H1 (cell line): ENCODE data around the gene CREBL2. TPM values are rescaled to one million over a fixed set of nuclear protein-coding genes. Genes with fewer than 3 reads are reported as not detected.

Source experiments
- CTCF ChIA-PET: fragments of 300-600 bp; sonication (Branson Sonifier 250); formaldehyde crosslinking; loops from one replicate; lab custom pipeline; 2021; ENCODE audit not compliant: partially characterized antibody; lab: Charles Lee
- POLR2A ChIA-PET: fragments of 300-600 bp; sonication (Branson Sonifier 250); formaldehyde crosslinking; loops from one replicate; lab custom pipeline; 2021; ENCODE audit warnings: inconsistent platforms; ENCODE audit not compliant: partially characterized antibody; lab: Charles Lee
- DNase-seq, 2 experiments: peaks; one replicate each; pipeline versions ENCODE4 v3.0.0 to v3.0.0-alpha.2; 2010 to 2022; ENCODE audit warnings: low spot score in 2 of 2, low read depth in 1 of 2, mixed read lengths in 1 of 2
- FAIRE-seq: peaks from 2 replicates; lab custom pipeline; 2011; peaks lifted over from hg19 to GRCh38; lab: Jason Lieb, UNC
- H2AFZ ChIP-seq: 2 replicates; pipeline ENCODE4 v1.8.1; 2012; ENCODE audit warnings: low read length, inconsistent platforms
- H2AK5ac ChIP-seq: 2 replicates; pipeline ENCODE4 v1.6.1; 2013; ENCODE audit warnings: low read depth, low read length
- H2BK120ac ChIP-seq: replicated peaks from 2 replicates; pipeline ENCODE3; 2013; ENCODE audit warnings: low read depth, low read length, inconsistent platforms
- H2BK12ac ChIP-seq: 2 replicates; pipeline ENCODE4 v1.6.1; 2013; ENCODE audit warnings: low read depth, low read length
- H2BK15ac ChIP-seq: 2 replicates; pipeline ENCODE4 v1.6.1; 2013; ENCODE audit warnings: low read length
- H2BK20ac ChIP-seq: 2 replicates; pipeline ENCODE4 v1.6.1; 2013; ENCODE audit warnings: low read length
- H2BK5ac ChIP-seq: 2 replicates; pipeline ENCODE4 v1.6.1; 2013; ENCODE audit warnings: low read depth, low read length
- H3K14ac ChIP-seq: 2 replicates; pipeline ENCODE4 v1.6.1; 2013; ENCODE audit warnings: inconsistent platforms; ENCODE audit not compliant: insufficient read length
- H3K18ac ChIP-seq: 2 replicates; pipeline ENCODE4 v1.6.1; 2013; ENCODE audit warnings: low read length; ENCODE audit errors: extremely low read depth
- H3K23ac ChIP-seq: 2 replicates; pipeline ENCODE4 v1.6.1; 2013; ENCODE audit warnings: inconsistent platforms; ENCODE audit not compliant: insufficient read length
- H3K23me2 ChIP-seq: 2 replicates; pipeline ENCODE4 v1.6.1; 2013; ENCODE audit warnings: low read depth, low read length
- H3K27ac ChIP-seq: 2 replicates; pipeline ENCODE4 v1.6.1; 2011; ENCODE audit warnings: low read depth, low read length, inconsistent platforms
- H3K27me3 ChIP-seq, 4 experiments: replicated peaks in 1 of 4; 1 replicate in 1 of 4; 2 replicates in 3 of 4; pipeline versions ENCODE4 v1.6.1 to v1.8.1; 2011 to 2013; ENCODE audit warnings: low read length in 3 of 4, mild to moderate bottlenecking in 3 of 4, inconsistent platforms in 2 of 4, mixed read lengths in 2 of 4, moderate library complexity in 1 of 4; ENCODE audit not compliant: control insufficient read depth in 3 of 4, insufficient read depth in 3 of 4; ENCODE audit errors: extremely low read depth in 1 of 4
- H3K36me3 ChIP-seq, 4 experiments: 2 replicates each; pipeline versions ENCODE4 v1.6.1 to v1.8.1; 2011 to 2013; ENCODE audit warnings: mild to moderate bottlenecking in 4 of 4, low read length in 3 of 4, moderate library complexity in 2 of 4, control low read depth in 1 of 4, inconsistent platforms in 1 of 4; ENCODE audit not compliant: insufficient read depth in 4 of 4, control insufficient read depth in 2 of 4
- H3K4ac ChIP-seq: replicated peaks from 2 replicates; pipeline ENCODE3; 2013; ENCODE audit warnings: low read length, low read depth, mixed read lengths, inconsistent platforms; ENCODE audit not compliant: insufficient read length
- H3K4me1 ChIP-seq, 4 experiments: replicated peaks in 1 of 4; 1 replicate in 1 of 4; 2 replicates in 3 of 4; pipeline versions ENCODE4 v1.6.1 to v1.8.1; 2011 to 2013; ENCODE audit warnings: low read length in 3 of 4, inconsistent platforms in 2 of 4, mixed read lengths in 1 of 4; ENCODE audit not compliant: insufficient read depth in 4 of 4, control insufficient read depth in 3 of 4
- H3K4me2 ChIP-seq, 2 experiments: 2 replicates each; pipeline versions ENCODE4 v1.6.1 to v1.8.1; 2011 to 2013; ENCODE audit warnings: low read depth in 2 of 2, low read length in 2 of 2, control low read depth in 1 of 2, inconsistent platforms in 1 of 2, mild to moderate bottlenecking in 1 of 2; ENCODE audit not compliant: insufficient read depth in 1 of 2
- H3K4me3 ChIP-seq, 4 experiments: fragments of 200-600, 300-600 bp in 1 of 4; sonication (generic), shearing (Covaris generic), sonication (Bioruptor Twin) in 1 of 4; 2 replicates each; pipeline versions ENCODE4 v1.5.1 to v1.8.1; 2011 to 2016; ENCODE audit warnings: low read length in 4 of 4, low read depth in 3 of 4, control low read depth in 2 of 4, inconsistent platforms in 2 of 4, mild to moderate bottlenecking in 2 of 4, mixed read lengths in 1 of 4, moderate library complexity in 1 of 4; ENCODE audit not compliant: insufficient read depth in 2 of 4; ENCODE audit errors: extremely low read depth in 1 of 4
- H3K56ac ChIP-seq: replicated peaks from 2 replicates; pipeline ENCODE3; 2013; ENCODE audit warnings: low read depth, mild to moderate bottlenecking, mixed read lengths, low read length, inconsistent platforms; ENCODE audit not compliant: insufficient read length
- H3K79me1 ChIP-seq: 2 replicates; pipeline ENCODE4 v1.6.1; 2013; ENCODE audit warnings: low read depth, low read length, control low read depth
- H3K79me2 ChIP-seq, 2 experiments: 2 replicates each; pipeline versions ENCODE4 v1.6.1 to v1.8.1; 2012 to 2013; ENCODE audit warnings: low read length in 2 of 2, mild to moderate bottlenecking in 2 of 2, inconsistent platforms in 1 of 2; ENCODE audit not compliant: insufficient read depth in 2 of 2, control insufficient read depth in 1 of 2
- H3K9ac ChIP-seq, 4 experiments: replicated peaks in 1 of 4; 1 replicate in 1 of 4; 2 replicates in 3 of 4; pipeline versions ENCODE4 v1.6.1 to v1.8.1; 2011 to 2013; ENCODE audit warnings: low read depth in 3 of 4, low read length in 3 of 4, control low read depth in 2 of 4, mild to moderate bottlenecking in 2 of 4, moderate library complexity in 2 of 4, inconsistent platforms in 1 of 4; ENCODE audit errors: extremely low read depth in 1 of 4
- H3K9me3 ChIP-seq, 2 experiments: 2 replicates each; pipeline versions ENCODE4 v1.6.1 to v1.8.1; 2012 to 2013; ENCODE audit warnings: mild to moderate bottlenecking in 2 of 2, moderate library complexity in 2 of 2, control low read depth in 1 of 2, inconsistent platforms in 1 of 2, low read depth in 1 of 2, low read length in 1 of 2, mixed read lengths in 1 of 2; ENCODE audit not compliant: insufficient read depth in 2 of 2
- H4K20me1 ChIP-seq, 2 experiments: replicated peaks in 1 of 2; 2 replicates each; pipeline versions ENCODE3 to v1.8.1; 2011 to 2013; ENCODE audit warnings: inconsistent platforms in 2 of 2, low read length in 2 of 2, mild to moderate bottlenecking in 1 of 2; ENCODE audit not compliant: insufficient read depth in 2 of 2, control insufficient read depth in 1 of 2
- H4K5ac ChIP-seq: 2 replicates; pipeline ENCODE4 v1.6.1; 2013; ENCODE audit warnings: low read length, low read depth, mixed read lengths, inconsistent platforms; ENCODE audit not compliant: insufficient read length
- H4K8ac ChIP-seq: 2 replicates; pipeline ENCODE4 v1.8.0; 2013; ENCODE audit warnings: mild to moderate bottlenecking, moderate library complexity, low read length, inconsistent platforms; ENCODE audit not compliant: insufficient read depth; ENCODE audit errors: extremely low read depth
- H4K91ac ChIP-seq: replicated peaks from 2 replicates; pipeline ENCODE3; 2013; ENCODE audit warnings: low read length, mixed read lengths, inconsistent platforms; ENCODE audit not compliant: insufficient read length
- CTBP2 ChIP-seq: IDR thresholded peaks from 2 replicates; pipeline ENCODE4 v1.7.0; 2011; ENCODE audit warnings: borderline replicate concordance, mild to moderate bottlenecking, moderate library complexity, mixed read lengths, low read length; ENCODE audit not compliant: insufficient read depth, insufficient read length
- EP300 ChIP-seq, 2 experiments: IDR thresholded peaks; 1 replicate in 1 of 2; 2 replicates in 1 of 2; pipeline ENCODE4 v1.6.1; 2011 to 2012; ENCODE audit warnings: low read depth in 2 of 2, low read length in 2 of 2, mild to moderate bottlenecking in 2 of 2, borderline replicate concordance in 1 of 2, inconsistent platforms in 1 of 2, moderate library complexity in 1 of 2
- EZH2 ChIP-seq: fragments of 200-600 bp; sonication (generic); IDR thresholded peaks from 2 replicates; pipeline ENCODE4 v1.7.1; 2012; ENCODE audit warnings: low read depth, mild to moderate bottlenecking, moderate library complexity, low read length, inconsistent platforms; ENCODE audit not compliant: severe bottlenecking
- SAP30 ChIP-seq: fragments of 300-600 bp; sonication (generic); IDR thresholded peaks from 2 replicates; pipeline ENCODE4 v1.7.1; 2012; ENCODE audit warnings: low read length, moderate library complexity, mild to moderate bottlenecking, inconsistent platforms; ENCODE audit not compliant: insufficient read depth, insufficient replicate concordance
- TAF1 ChIP-seq: IDR thresholded peaks from 2 replicates; pipeline ENCODE4 v1.6.1; 2011; ENCODE audit warnings: mild to moderate bottlenecking, low read depth, low read length
- WGBS, 2 experiments: shearing (Covaris generic) in 1 of 2; methylation state at CpG; one replicate each; pipeline versions ENCODE4 v1.1.6 to v1.1.7; 2013 to 2015; ENCODE audit warnings: low lambda C conversion rate in 2 of 2, mixed read lengths in 2 of 2, inconsistent platforms in 1 of 2, low coverage in 1 of 2, missing lambda C conversion rate in 1 of 2; ENCODE audit not compliant: insufficient replicate concordance in 2 of 2, insufficient coverage in 1 of 2, insufficient read length in 1 of 2; ENCODE audit errors: extremely low coverage in 1 of 2, missing lambda C conversion rate in 1 of 2; 5-methylcytosine and 5-hydroxymethylcytosine counted together
- polyA plus RNA-seq, 7 experiments: library from polyadenylated mRNA; depleted of rRNA in 3 of 7; stranded (reverse) in 5 of 7; unstranded in 2 of 7; fragments of >200 nt in 5 of 7; fragments of 200-250 nt in 2 of 7; gene quantifications; 1 replicate in 5 of 7; 2 replicates in 1 of 7; 4 replicates in 1 of 7; pipeline versions ENCODE4 v1.2.1 to v1.2.3, GENCODE V29; 2011 to 2013; ENCODE audit warnings: missing spikeins in 2 of 7, mixed read lengths in 2 of 7
- total RNA-seq: library from RNA; stranded (reverse); fragmentation: NEBNext Ultra II Directional; extraction: Animal tissue kit (Norgen Biotek cat#: 25700); gene quantifications from 2 replicates; pipeline ENCODE4 v1.2.1, GENCODE V29; 2021

CREBL2 gene
- total and polyA plus RNA-seq, 2 of the 8 experiments (the other 6 are each of a cell fraction or from before 2014, with no cell fraction given), result 9.8 to 18.3 TPM

- no peak overlapping the region for H4K5ac ChIP-seq
- H2AK5ac ChIP-seq, result no peak overlapping the region
- H2BK5ac ChIP-seq, result no peak overlapping the region
- no peak overlapping the region for H2BK12ac ChIP-seq
- H3K36me3 ChIP-seq, result peaks cover 0 to 15% (median 3%) of the 10 kb centered on the region in 4 experiments; a peak in 5 of 8 replicates
- no peak overlapping the region for H2BK120ac ChIP-seq
- DNase-seq (no peak), FAIRE-seq (no peak)
- no peak overlapping the region for H2BK15ac ChIP-seq
- no peaks in the 10 kb centered on the region for H3K79me2 ChIP-seq
- H3K14ac ChIP-seq, result no peak overlapping the region
- H3K23me2 ChIP-seq, result no peaks in the 10 kb centered on the region
- H3K4me3 ChIP-seq, result no peak overlapping the region
- H4K20me1 ChIP-seq, result no peaks in the 10 kb centered on the region
- no peaks in the 10 kb centered on the region for H3K27me3 ChIP-seq
- ChIA-PET CTCF (interaction anchor here (0.6 to 7.4 kb wide), 8 partner anchors 10 to 1693 kb away, joined by 3 to 77 read pairs (median 3); partner anchors contain the start of gene DUSP16), POLR2A (no interaction called here)
- H3K56ac ChIP-seq, result no peak overlapping the region
- H4K91ac ChIP-seq, result no peak overlapping the region
- WGBS, 2 experiments, result 91% methylated on average over 12 of the region's 12 CpGs; no CpG with 5 or more reads in 1 of the 2 experiments
- H3K4me2 ChIP-seq, result no peak overlapping the region
- no peak overlapping the region for H3K4ac ChIP-seq
- no peak overlapping the region for H4K8ac ChIP-seq
- no peak overlapping the region for H2AFZ ChIP-seq
- no peaks in the 10 kb centered on the region for H3K4me1 ChIP-seq
- no peak overlapping the region for H3K23ac ChIP-seq
- H3K9me3 ChIP-seq, result no peaks in the 10 kb centered on the region
- H3K79me1 ChIP-seq, result no peaks in the 10 kb centered on the region; the same call in 1 of the 2 replicates
- H2BK20ac ChIP-seq, result no peak overlapping the region
- H3K27ac ChIP-seq, result no peak overlapping the region
- no peak for TF ChIP-seq TAF1
- no peak for TF ChIP-seq EZH2
- TF ChIP-seq CTBP2, result no peak
- no peak for TF ChIP-seq EP300 (IDR thresholded peaks at IDR 0.05; ENCODE audit: borderline replicate concordance in 1 of 2, low read depth in 2 of 2, low read length in 2 of 2)
- TF ChIP-seq SAP30, result no peak
- H3K9ac ChIP-seq, result no peak overlapping the region
- no peak overlapping the region for H3K18ac ChIP-seq
Observed at GRCh38 chr12:12635651-12636050, 24.0 kb downstream of the CREBL2 start.
